Activated naive CD8-positive, alpha-beta T cell treated with anti-CD3 and anti-CD28 coated beads, Interleukin-2, amount 50 U/mL, for 24 hours (primary cell): ENCODE measurements around the gene MRPS31.
"Not testable (repeated sequence)": the region's sequence is repeated elsewhere in the genome, so short reads cannot be mapped to it uniquely, and the experiment has no call there.

ENCODE experiments used
- ATAC-seq: fragments of 150-1000 bp; cut with Tn5 transposase; one replicate; pipeline ENCODE4 v1.10.0; 2021
- DNase-seq: peaks from one replicate; pipeline ENCODE4 v3.0.0; 2021
- H3K27ac Mint-ChIP-seq: one replicate; pipeline ENCODE4 v1.8.0; 2021; ENCODE audit warnings: mild to moderate bottlenecking, mixed read lengths
- H3K27me3 Mint-ChIP-seq: one replicate; pipeline ENCODE4 v1.8.0; 2021; ENCODE audit warnings: mixed read lengths
- H3K36me3 Mint-ChIP-seq: one replicate; pipeline ENCODE4 v1.8.0; 2021; ENCODE audit warnings: low read depth, mixed read lengths
- H3K4me1 Mint-ChIP-seq: one replicate; pipeline ENCODE4 v1.8.0; 2021; ENCODE audit warnings: mixed read lengths
- H3K4me3 Mint-ChIP-seq: one replicate; pipeline ENCODE4 v1.8.0; 2021; ENCODE audit warnings: mild to moderate bottlenecking, moderate library complexity, mixed read lengths
- H3K9me3 Mint-ChIP-seq: one replicate; pipeline ENCODE4 v1.8.0; 2021; ENCODE audit warnings: mixed read lengths

Gene MRPS31

GRCh38 chr13:40796649-40797048 is 25.7 kb upstream of the MRPS31 start:
- DNase-seq (no peak), ATAC-seq (no peak)
- peaks cover 42% of the 10 kb centered on the region for H3K36me3 Mint-ChIP-seq
- H3K9me3 Mint-ChIP-seq = no peaks in the 10 kb centered on the region
- H3K4me1 Mint-ChIP-seq = peaks cover 30% of the 10 kb centered on the region
- no peak overlapping the region for H3K4me3 Mint-ChIP-seq
- no peaks in the 10 kb centered on the region for H3K27me3 Mint-ChIP-seq
- peak overlapping the region; percentile 4 for H3K27ac Mint-ChIP-seq

DNA sequence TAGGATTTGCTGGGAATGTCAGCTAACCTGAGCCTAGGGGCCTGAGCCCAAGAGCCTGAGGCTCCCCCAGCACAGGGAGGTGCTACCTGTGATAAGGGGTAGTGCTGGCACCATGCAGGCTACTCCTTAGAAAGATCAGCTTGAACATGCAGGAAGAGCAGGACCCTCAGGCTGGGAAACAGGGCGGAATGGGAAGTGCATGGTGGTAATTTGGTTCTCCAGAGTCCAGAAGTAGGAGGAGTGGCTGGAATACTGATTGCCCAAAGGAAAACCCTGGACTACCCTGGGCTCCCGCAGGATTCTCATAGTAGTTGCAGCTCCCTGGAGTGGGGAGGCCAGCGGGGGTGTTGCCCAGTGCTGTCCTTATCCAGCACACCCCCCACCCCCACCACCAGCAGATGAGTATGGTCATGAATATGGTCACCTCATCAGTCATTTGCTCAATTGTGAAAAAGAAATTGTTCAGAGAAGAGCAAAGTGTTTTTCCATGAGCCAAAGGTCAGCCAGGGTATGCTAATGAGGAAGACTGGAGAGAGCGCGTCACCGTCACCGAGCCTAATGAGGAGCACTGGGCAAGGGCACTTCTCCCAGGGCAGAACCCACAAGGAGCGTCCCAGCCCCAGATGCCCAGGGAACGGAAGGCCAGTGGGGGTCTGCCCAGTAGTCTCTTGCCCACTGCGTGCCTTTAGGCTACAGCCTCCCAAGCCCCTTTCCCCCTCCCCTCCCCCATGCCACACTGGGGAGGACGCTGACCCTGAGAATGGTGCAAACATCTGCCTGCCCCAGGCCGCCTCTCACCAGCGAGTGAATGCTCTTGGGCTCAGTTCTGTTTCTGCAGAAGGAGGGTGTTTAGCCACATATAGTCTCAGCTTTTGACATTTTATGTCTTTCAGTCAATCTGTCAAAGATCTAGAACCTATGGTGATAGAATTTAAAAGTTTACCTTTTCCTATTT is 23.7 kb upstream of the MRPS31 start:
- H3K4me1 Mint-ChIP-seq = peaks cover 42% of the 10 kb centered on the region
- DNase-seq (peak; percentile 42), ATAC-seq (peak; percentile 79)
- H3K9me3 Mint-ChIP-seq = no peaks in the 10 kb centered on the region
- no peak overlapping the region for H3K4me3 Mint-ChIP-seq
- peak overlapping the region; percentile 59 for H3K27ac Mint-ChIP-seq
- peaks cover 33% of the 10 kb centered on the region for H3K36me3 Mint-ChIP-seq
- H3K27me3 Mint-ChIP-seq = no peaks in the 10 kb centered on the region

GRCh38 chr13:40793339-40793738 is 22.3 kb upstream of the MRPS31 start:
- H3K27ac Mint-ChIP-seq = no peak overlapping the region

GRCh38 chr13:40792284-40793051 is 21.5 kb upstream of the MRPS31 start:
- Mint-ChIP-seq H3K36me3 (peaks cover 26% of the 10 kb centered on the region), H3K27me3 (no peaks in the 10 kb centered on the region), H3K4me1 (peaks cover 49% of the 10 kb centered on the region), H3K9me3 (no peaks in the 10 kb centered on the region), H3K27ac (peak overlapping the region; percentile 68), H3K4me3 (no peak overlapping the region)
- DNase-seq (no peak), ATAC-seq (no peak)

More at GRCh38 chr13:40793339-40793738, 22.3 kb upstream of the MRPS31 start:
- ATAC-seq (no peak), DNase-seq (no peak)
- H3K4me3 Mint-ChIP-seq = no peak overlapping the region
- H3K9me3 Mint-ChIP-seq = no peaks in the 10 kb centered on the region
- peaks cover 26% of the 10 kb centered on the region for H3K36me3 Mint-ChIP-seq
- peaks cover 45% of the 10 kb centered on the region for H3K4me1 Mint-ChIP-seq
- no peaks in the 10 kb centered on the region for H3K27me3 Mint-ChIP-seq

- no peaks in the 10 kb centered on the region for H3K27me3 Mint-ChIP-seq
- peak overlapping the region; percentile 78 for H3K4me3 Mint-ChIP-seq
- ATAC-seq (no peak), DNase-seq (no peak)
- H3K9me3 Mint-ChIP-seq = no peaks in the 10 kb centered on the region
- peaks cover 63% of the 10 kb centered on the region for H3K4me1 Mint-ChIP-seq
- peak overlapping the region; percentile 76 for H3K27ac Mint-ChIP-seq
- peaks cover 21% of the 10 kb centered on the region for H3K36me3 Mint-ChIP-seq
Measured at GRCh38 chr13:40790154-40790616, 19.2 kb upstream of the MRPS31 start.

- Mint-ChIP-seq H3K4me3 (peak within 1 kb of the TSS; percentile 82), H3K36me3 (peaks cover 15% of the 10 kb centered on the region), H3K27ac (peak within 1 kb of the TSS; percentile 90), H3K4me1 (peaks cover 57% of the 10 kb centered on the region), H3K27me3 (no peaks in the 10 kb centered on the region), H3K9me3 (no peaks in the 10 kb centered on the region)
- ATAC-seq = peak; percentile 73
- DNase-seq = peak; percentile 79
Measured at GRCh38 chr13:40789275-40790153, 18.5 kb upstream of the MRPS31 start, which contains the start of gene SLC25A15. SLC25A15 (plus strand) TSS chr13:40789611; CDS start chr13:40793227, 3,616 bp downstream.

GRCh38 chr13:40788540-40789274 is 17.7 kb upstream of the MRPS31 start:
- not testable (repeated sequence) for H3K9me3 Mint-ChIP-seq, ATAC-seq, H3K36me3 Mint-ChIP-seq, H3K27me3 Mint-ChIP-seq, DNase-seq
- peaks cover 49% of the 10 kb centered on the region for H3K4me1 Mint-ChIP-seq
- peak overlapping the region; percentile 82 for H3K4me3 Mint-ChIP-seq
- peak overlapping the region; percentile 90 for H3K27ac Mint-ChIP-seq

- Mint-ChIP-seq H3K4me1 (peaks cover 44% of the 10 kb centered on the region), H3K36me3 (peaks cover under 1% of the 10 kb centered on the region), H3K4me3 (peak overlapping the region; percentile 63), H3K9me3 (no peaks in the 10 kb centered on the region), H3K27ac (peak overlapping the region; percentile 84), H3K27me3 (no peaks in the 10 kb centered on the region)
- ATAC-seq = peak; percentile 31
- no peak for DNase-seq
Measured at GRCh38 chr13:40787062-40787461, 16.1 kb upstream of the MRPS31 start.

- DNase-seq = peak; percentile 46
- peak; percentile 89 for ATAC-seq
- H3K27me3 Mint-ChIP-seq = no peaks in the 10 kb centered on the region
- peak overlapping the region; percentile 84 for H3K27ac Mint-ChIP-seq
- peaks cover 40% of the 10 kb centered on the region for H3K4me1 Mint-ChIP-seq
- no peaks in the 10 kb centered on the region for H3K9me3 Mint-ChIP-seq
- peak overlapping the region; percentile 63 for H3K4me3 Mint-ChIP-seq
- no peaks in the 10 kb centered on the region for H3K36me3 Mint-ChIP-seq
Measured at GRCh38 chr13:40786568-40786996, 15.6 kb upstream of the MRPS31 start.

- DNase-seq (no peak), ATAC-seq (no peak)
- Mint-ChIP-seq H3K4me1 (peaks cover 28% of the 10 kb centered on the region), H3K27me3 (no peaks in the 10 kb centered on the region), H3K9me3 (no peaks in the 10 kb centered on the region), H3K4me3 (no peak overlapping the region), H3K27ac (no peak overlapping the region), H3K36me3 (no peaks in the 10 kb centered on the region)
Measured at GRCh38 chr13:40784540-40784939, 13.6 kb upstream of the MRPS31 start.

DNA sequence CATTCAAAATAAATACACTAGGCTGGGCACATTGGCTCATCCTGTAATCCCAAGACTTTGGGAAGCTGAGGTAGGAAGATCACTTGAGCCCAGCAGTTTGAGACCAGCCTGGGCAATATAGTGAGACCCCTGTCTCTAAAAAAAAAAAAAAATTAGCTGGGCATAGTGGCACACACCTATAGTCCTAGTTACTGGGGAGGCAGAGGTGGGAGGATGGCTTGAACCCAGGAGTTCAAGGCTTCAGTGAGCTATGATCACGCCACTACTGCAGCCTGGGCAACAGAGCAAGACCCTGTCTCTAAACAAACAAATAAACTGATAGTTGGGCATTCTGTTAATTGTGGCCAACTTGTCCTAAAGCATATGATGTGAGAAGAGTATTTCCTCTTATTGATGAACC is 12.0 kb upstream of the MRPS31 start:
- peaks cover 22% of the 10 kb centered on the region for H3K4me1 Mint-ChIP-seq
- not testable (repeated sequence) for H3K4me3 Mint-ChIP-seq, H3K9me3 Mint-ChIP-seq, ATAC-seq, H3K27ac Mint-ChIP-seq, H3K36me3 Mint-ChIP-seq, DNase-seq, H3K27me3 Mint-ChIP-seq

GRCh38 chr13:40781717-40782116 is 10.7 kb upstream of the MRPS31 start:
- Mint-ChIP-seq H3K27ac (no peak overlapping the region), H3K4me1 (peaks cover 22% of the 10 kb centered on the region), H3K36me3 (no peaks in the 10 kb centered on the region)

GRCh38 chr13:40780822-40781401 is 9.9 kb upstream of the MRPS31 start:
- DNase-seq = no peak
- Mint-ChIP-seq H3K9me3 (no peaks in the 10 kb centered on the region), H3K4me1 (peaks cover 22% of the 10 kb centered on the region), H3K36me3 (no peaks in the 10 kb centered on the region), H3K27me3 (no peaks in the 10 kb centered on the region), H3K4me3 (no peak overlapping the region), H3K27ac (no peak overlapping the region)
- ATAC-seq = no peak

More at GRCh38 chr13:40781717-40782116, 10.7 kb upstream of the MRPS31 start:
- Mint-ChIP-seq H3K9me3 (no peaks in the 10 kb centered on the region), H3K4me3 (no peak overlapping the region), H3K27me3 (no peaks in the 10 kb centered on the region)
- no peak for ATAC-seq
- DNase-seq = no peak
